DND-41 (cell line): ENCODE measurements around the gene CASKIN2.

ENCODE experiments used
- ATAC-seq: fragments of 200-7000 bp; cut with Tn5 transposase; 3 replicates; pipeline ENCODE4 v1.9.1; 2021; ENCODE audit warnings: low read depth; ENCODE audit not compliant: insufficient read depth
- DNase-seq: peaks from one replicate; pipeline ENCODE4 v3.0.0-alpha.2; 2020
- H2AFZ ChIP-seq: 2 replicates; pipeline ENCODE4 v1.6.0; 2012; ENCODE audit warnings: low read depth, low read length
- H3K27ac ChIP-seq: 2 replicates; pipeline ENCODE4 v1.5.1; 2012; ENCODE audit warnings: low read length, inconsistent platforms
- H3K27me3 ChIP-seq: fragments of 200-600 bp; sonication (generic); 2 replicates; pipeline ENCODE4 v1.6.0; 2012; ENCODE audit warnings: low read length, mild to moderate bottlenecking, inconsistent platforms; ENCODE audit not compliant: insufficient read depth, poor library complexity
- H3K36me3 ChIP-seq: 2 replicates; pipeline ENCODE4 v1.5.1; 2012; ENCODE audit warnings: low read length, inconsistent platforms; ENCODE audit not compliant: insufficient read depth
- H3K4me1 ChIP-seq: 2 replicates; pipeline ENCODE4 v1.5.1; 2012; ENCODE audit warnings: mild to moderate bottlenecking, low read length; ENCODE audit not compliant: insufficient read depth
- H3K4me2 ChIP-seq: 2 replicates; pipeline ENCODE4 v1.6.0; 2012; ENCODE audit warnings: mild to moderate bottlenecking, moderate library complexity, low read length, inconsistent platforms; ENCODE audit not compliant: insufficient read depth
- H3K4me3 ChIP-seq, 2 experiments: fragments of 200-600 bp in 1 of 2; shearing (Covaris generic) in 1 of 2; 2 replicates each; pipeline ENCODE4 v1.5.1; 2012 to 2016; ENCODE audit warnings: inconsistent platforms in 2 of 2, low read length in 2 of 2, mild to moderate bottlenecking in 2 of 2, low read depth in 1 of 2, moderate library complexity in 1 of 2
- H3K79me2 ChIP-seq: 2 replicates; pipeline ENCODE4 v1.6.0; 2012; ENCODE audit warnings: low read length, inconsistent platforms; ENCODE audit not compliant: insufficient read depth
- H3K9ac ChIP-seq: 2 replicates; pipeline ENCODE4 v1.6.0; 2012; ENCODE audit warnings: low read depth, mild to moderate bottlenecking, inconsistent platforms, low read length, moderate library complexity
- H3K9me3 ChIP-seq: 2 replicates; pipeline ENCODE4 v1.5.1; 2012; ENCODE audit warnings: low read length, moderate library complexity, mild to moderate bottlenecking, inconsistent platforms; ENCODE audit not compliant: insufficient read depth, severe bottlenecking
- H4K20me1 ChIP-seq: 2 replicates; pipeline ENCODE4 v1.6.0; 2012; ENCODE audit warnings: low read length; ENCODE audit not compliant: insufficient read depth
- EZH2 ChIP-seq: IDR thresholded peaks from 3 replicates; pipeline ENCODE4 v1.6.1; 2012; ENCODE audit warnings: borderline replicate concordance, low read depth, mild to moderate bottlenecking, moderate library complexity, low read length, inconsistent platforms; ENCODE audit not compliant: severe bottlenecking
- TF ChIP-seq, protein P1 (sequence below): IDR thresholded peaks from 2 replicates; pipeline ENCODE4 v1.5.1; 2012; ENCODE audit warnings: borderline replicate concordance, low read length, moderate library complexity, mild to moderate bottlenecking; ENCODE audit not compliant: poor library complexity, severe bottlenecking; ENCODE audit errors: extremely low read depth

The CASKIN2 gene

DNA sequence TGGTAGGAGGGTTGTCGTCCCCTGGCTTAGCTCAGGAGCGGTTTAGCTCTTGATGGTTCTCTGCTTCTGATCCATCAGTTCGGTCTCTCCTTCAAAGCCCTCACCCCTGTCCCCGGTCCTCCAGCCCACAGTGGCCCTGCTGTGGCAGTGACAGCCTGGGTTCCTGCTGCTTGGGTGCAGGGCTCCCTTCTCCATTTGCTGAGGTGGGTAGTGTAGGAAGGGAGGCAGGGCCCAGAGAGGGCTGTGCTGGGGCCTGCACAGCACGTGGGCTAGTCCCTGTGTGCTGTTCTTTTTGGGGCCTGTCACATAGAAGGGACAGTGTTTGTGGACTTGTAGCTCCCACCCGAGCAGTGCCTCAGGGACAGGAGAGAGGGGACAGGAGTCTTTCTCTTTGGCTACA, 40.6 kb downstream of the CASKIN2 start:
- ATAC-seq (no peak), DNase-seq (no peak)
- TF ChIP-seq EZH2: no peak
- TF ChIP-seq, protein P1, sequence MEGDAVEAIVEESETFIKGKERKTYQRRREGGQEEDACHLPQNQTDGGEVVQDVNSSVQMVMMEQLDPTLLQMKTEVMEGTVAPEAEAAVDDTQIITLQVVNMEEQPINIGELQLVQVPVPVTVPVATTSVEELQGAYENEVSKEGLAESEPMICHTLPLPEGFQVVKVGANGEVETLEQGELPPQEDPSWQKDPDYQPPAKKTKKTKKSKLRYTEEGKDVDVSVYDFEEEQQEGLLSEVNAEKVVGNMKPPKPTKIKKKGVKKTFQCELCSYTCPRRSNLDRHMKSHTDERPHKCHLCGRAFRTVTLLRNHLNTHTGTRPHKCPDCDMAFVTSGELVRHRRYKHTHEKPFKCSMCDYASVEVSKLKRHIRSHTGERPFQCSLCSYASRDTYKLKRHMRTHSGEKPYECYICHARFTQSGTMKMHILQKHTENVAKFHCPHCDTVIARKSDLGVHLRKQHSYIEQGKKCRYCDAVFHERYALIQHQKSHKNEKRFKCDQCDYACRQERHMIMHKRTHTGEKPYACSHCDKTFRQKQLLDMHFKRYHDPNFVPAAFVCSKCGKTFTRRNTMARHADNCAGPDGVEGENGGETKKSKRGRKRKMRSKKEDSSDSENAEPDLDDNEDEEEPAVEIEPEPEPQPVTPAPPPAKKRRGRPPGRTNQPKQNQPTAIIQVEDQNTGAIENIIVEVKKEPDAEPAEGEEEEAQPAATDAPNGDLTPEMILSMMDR: no peak
- no peaks in the 10 kb centered on the region for H3K9me3 ChIP-seq
- no peak overlapping the region for H3K4me3 ChIP-seq
- H3K36me3 ChIP-seq: peaks cover 55% of the 10 kb centered on the region
- no peak overlapping the region for H3K27ac ChIP-seq
- no peak overlapping the region for H3K4me2 ChIP-seq
- no peak overlapping the region for H2AFZ ChIP-seq
- H4K20me1 ChIP-seq: peaks cover 11% of the 10 kb centered on the region; the same call in 1 of the 2 replicates
- no peak overlapping the region for H3K9ac ChIP-seq
- H3K79me2 ChIP-seq: peaks cover 31% of the 10 kb centered on the region
- H3K4me1 ChIP-seq: no peaks in the 10 kb centered on the region
- H3K27me3 ChIP-seq: no peaks in the 10 kb centered on the region

GRCh38 chr17:75473246-75473645, 42.1 kb downstream of the CASKIN2 start:
- peaks cover 64% of the 10 kb centered on the region for H3K36me3 ChIP-seq
- H3K4me1 ChIP-seq: no peaks in the 10 kb centered on the region
- ATAC-seq (no peak), DNase-seq (no peak)
- no peak overlapping the region for H3K27ac ChIP-seq
- H3K9me3 ChIP-seq: no peaks in the 10 kb centered on the region
- H3K79me2 ChIP-seq: peaks cover 36% of the 10 kb centered on the region
- H2AFZ ChIP-seq: no peak overlapping the region
- no peak overlapping the region for H3K9ac ChIP-seq
- TF ChIP-seq, protein P1: no peak
- no peak for TF ChIP-seq EZH2
- H3K4me2 ChIP-seq: no peak overlapping the region
- peaks cover 16% of the 10 kb centered on the region for H4K20me1 ChIP-seq
- H3K27me3 ChIP-seq: no peaks in the 10 kb centered on the region
- no peak overlapping the region for H3K4me3 ChIP-seq

DNA sequence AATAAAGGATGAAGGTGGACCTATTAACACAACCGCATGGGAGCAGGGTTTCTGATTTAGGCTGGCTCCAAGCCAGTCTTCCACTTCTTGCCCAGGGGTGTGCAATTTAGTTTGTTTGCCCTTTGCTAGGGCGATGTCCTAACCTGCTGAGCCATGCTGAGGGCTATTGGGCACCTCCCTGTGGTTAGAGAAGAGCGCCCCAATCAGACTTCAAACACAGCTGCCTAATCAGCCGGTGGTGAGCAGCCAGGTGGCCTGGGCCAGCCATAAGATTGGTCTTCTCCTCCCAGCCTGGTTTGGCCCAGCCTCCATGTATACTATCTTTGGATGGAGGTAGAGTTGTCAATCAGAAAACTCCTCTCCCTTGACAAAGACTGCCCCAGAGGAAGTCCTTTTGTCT, 43.2 kb downstream of the CASKIN2 start:
- H3K27ac ChIP-seq: no peak overlapping the region
- H3K9ac ChIP-seq: no peak overlapping the region
- ATAC-seq (no peak), DNase-seq (no peak)
- H3K36me3 ChIP-seq: peaks cover 60% of the 10 kb centered on the region
- H2AFZ ChIP-seq: no peak overlapping the region
- H3K9me3 ChIP-seq: no peaks in the 10 kb centered on the region
- no peaks in the 10 kb centered on the region for H3K27me3 ChIP-seq
- no peaks in the 10 kb centered on the region for H3K4me1 ChIP-seq
- TF ChIP-seq, protein P1: no peak
- TF ChIP-seq EZH2: no peak
- H3K4me3 ChIP-seq: no peak overlapping the region
- H4K20me1 ChIP-seq: peaks cover 17% of the 10 kb centered on the region
- H3K4me2 ChIP-seq: no peak overlapping the region
- H3K79me2 ChIP-seq: peaks cover 40% of the 10 kb centered on the region

- H3K9me3 ChIP-seq: no peaks in the 10 kb centered on the region
- H3K36me3 ChIP-seq: peaks cover 52% of the 10 kb centered on the region
- H3K9ac ChIP-seq: no peak overlapping the region
- peaks cover 17% of the 10 kb centered on the region for H4K20me1 ChIP-seq
- H3K4me3 ChIP-seq: no peak overlapping the region
- peaks cover 41% of the 10 kb centered on the region for H3K79me2 ChIP-seq
- H3K27ac ChIP-seq: no peak overlapping the region
- TF ChIP-seq, protein P1: no peak
- no peak for TF ChIP-seq EZH2
- DNase-seq (no peak), ATAC-seq (no peak)
- no peaks in the 10 kb centered on the region for H3K27me3 ChIP-seq
- no peaks in the 10 kb centered on the region for H3K4me1 ChIP-seq
- no peak overlapping the region for H3K4me2 ChIP-seq
- H2AFZ ChIP-seq: no peak overlapping the region
These were observed 44.1 kb downstream of the CASKIN2 start for GRCh38 chr17:75471207-75471606.
